GM12875 (cell line): Measurements from ENCODE around the gene OTX2.

Experiments
- H3K4me3 ChIP-seq: one replicate; pipeline ENCODE4 v1.5.1; 2011; ENCODE audit warnings: low read depth, low read length, control low read depth
- CTCF ChIP-seq: IDR thresholded peaks from 2 replicates; pipeline ENCODE4 v1.5.1; 2011; ENCODE audit warnings: low read depth, mild to moderate bottlenecking, control low read depth, inconsistent platforms, low read length, moderate library complexity, borderline replicate concordance; ENCODE audit not compliant: insufficient read depth

The OTX2 gene

GRCh38 chr14:56812364-56813141 is 2.3 kb upstream of the OTX2 start:
- TF ChIP-seq CTCF, result no peak
- no peak overlapping the region for H3K4me3 ChIP-seq

- H3K4me3 ChIP-seq, result no peak overlapping the region
- TF ChIP-seq CTCF, result no peak
Observed at GRCh38 chr14:56811593-56812363, 1.5 kb upstream of the OTX2 start.

GRCh38 chr14:56810836-56811592 is 735 bp upstream of the OTX2 start:
- no peak overlapping the region for H3K4me3 ChIP-seq
- no peak for TF ChIP-seq CTCF

GRCh38 chr14:56809270-56810146 is 771 bp downstream of the OTX2 start:
- H3K4me3 ChIP-seq, result no peak overlapping the region
- TF ChIP-seq CTCF, result no peak

- no peak overlapping the region for H3K4me3 ChIP-seq
- no peak for TF ChIP-seq CTCF
Observed at GRCh38 chr14:56808383-56809269, 1.7 kb downstream of the OTX2 start.

GRCh38 chr14:56808110-56808382 is 2.2 kb downstream of the OTX2 start:
- no peak for TF ChIP-seq CTCF

More at GRCh38 chr14:56808110-56808382, 2.2 kb downstream of the OTX2 start:
- no peak overlapping the region for H3K4me3 ChIP-seq
